Activated T-cell treated with anti-CD3 and anti-CD28 coated beads, Interleukin-2, amount 50 U/mL, for 1 hour (primary cell): ENCODE data around the gene FLNB.

ENCODE experiments used
- DNase-seq: peaks from one replicate; pipeline ENCODE4 v3.0.0-alpha.2; 2020

The FLNB gene

GRCh38 chr3:58173029-58173668 is 164.9 kb downstream of the FLNB start:
- no peak for DNase-seq

GRCh38 chr3:58173669-58174398 is 165.6 kb downstream of the FLNB start:
- peak; percentile 40 for DNase-seq

- DNase-seq: no peak
These were observed 166.9 kb downstream of the FLNB start for GRCh38 chr3:58175187-58175436.

GRCh38 chr3:58175437-58176184 is 167.4 kb downstream of the FLNB start:
- no peak for DNase-seq

GRCh38 chr3:58176185-58176530 is 167.9 kb downstream of the FLNB start:
- DNase-seq: no peak

GRCh38 chr3:58176827-58177489 is 168.7 kb downstream of the FLNB start:
- DNase-seq: no peak

GRCh38 chr3:58177747-58178527 is 169.7 kb downstream of the FLNB start:
- peak; percentile 92 for DNase-seq

GRCh38 chr3:58178528-58179234 is 170.5 kb downstream of the FLNB start:
- DNase-seq: no peak

- no peak for DNase-seq
These were observed 171.2 kb downstream of the FLNB start for GRCh38 chr3:58179235-58180098.

- no peak for DNase-seq
These were observed 172.1 kb downstream of the FLNB start for GRCh38 chr3:58180099-58180880.

GRCh38 chr3:58180940-58181587 is 172.8 kb downstream of the FLNB start:
- no peak for DNase-seq

GRCh38 chr3:58183221-58183620 is 175.0 kb downstream of the FLNB start:
- DNase-seq: no peak

GRCh38 chr3:58183891-58184290 is 175.7 kb downstream of the FLNB start:
- no peak for DNase-seq

GRCh38 chr3:58184309-58184981 is 176.2 kb downstream of the FLNB start:
- no peak for DNase-seq

- no peak for DNase-seq
These were observed 176.7 kb downstream of the FLNB start for GRCh38 chr3:58184982-58185360.

- no peak for DNase-seq
These were observed 179.9 kb downstream of the FLNB start for GRCh38 chr3:58188173-58188564.

- DNase-seq: no peak
These were observed 180.8 kb downstream of the FLNB start for GRCh38 chr3:58188921-58189451.

- DNase-seq: no peak
These were observed 181.5 kb downstream of the FLNB start for GRCh38 chr3:58189691-58190090.

GRCh38 chr3:58190291-58190690 is 182.1 kb downstream of the FLNB start:
- no peak for DNase-seq
